Neural cell (in vitro differentiated cells): ENCODE measurements around the gene NUDT4. TPM values are rescaled to one million over a fixed set of nuclear protein-coding genes. Genes with fewer than 3 reads are reported as not detected.

Experiments
- H2AFZ ChIP-seq: fragments of 200-600, 300-800 bp; sonication (generic), shearing (Covaris generic); 2 replicates; pipeline ENCODE4 v1.6.0; 2014; ENCODE audit warnings: low read depth, mild to moderate bottlenecking, antibody characterized with exemption, low read length, moderate library complexity
- H3F3A ChIP-seq: fragments of 200-600 bp; shearing (Covaris generic); 2 replicates; pipeline ENCODE4 v1.6.1; 2016; ENCODE audit warnings: mild to moderate bottlenecking, moderate library complexity, mixed read lengths, antibody characterized with exemption, low read length; ENCODE audit not compliant: insufficient read depth, poor library complexity, severe bottlenecking
- H3K27ac ChIP-seq: fragments of 200-600, 300-800 bp; sonication (generic), shearing (Covaris generic); 2 replicates; pipeline ENCODE4 v1.5.1; 2014; ENCODE audit warnings: mild to moderate bottlenecking, low read length, moderate library complexity
- H3K27me3 ChIP-seq: fragments of 300-800, 200-600 bp; sonication (generic), shearing (Covaris generic); 2 replicates; pipeline ENCODE4 v1.6.0; 2014; ENCODE audit warnings: mild to moderate bottlenecking, low read depth, low read length, moderate library complexity; ENCODE audit not compliant: insufficient read depth
- H3K36me3 ChIP-seq: fragments of 300-800, 200-600 bp; sonication (generic), shearing (Covaris generic); 2 replicates; pipeline ENCODE4 v1.5.1; 2014; ENCODE audit warnings: mild to moderate bottlenecking, antibody characterized with exemption, low read length, moderate library complexity; ENCODE audit not compliant: insufficient read depth
- H3K4me2 ChIP-seq: fragments of 300-800, 200-600 bp; sonication (generic), shearing (Covaris generic); 2 replicates; pipeline ENCODE4 v1.6.0; 2014; ENCODE audit warnings: mild to moderate bottlenecking, low read length
- H3K4me3 ChIP-seq: fragments of 300-800, 200-600 bp; sonication (generic), shearing (Covaris generic); 2 replicates; pipeline ENCODE4 v1.5.1; 2014; ENCODE audit warnings: mild to moderate bottlenecking, low read length, moderate library complexity
- H3K79me2 ChIP-seq: fragments of 200-600 bp; shearing (Covaris generic); replicated peaks from 2 replicates; pipeline ENCODE4 v1.6.0; 2014; ENCODE audit warnings: mild to moderate bottlenecking, low read length, moderate library complexity; ENCODE audit not compliant: insufficient read depth
- H3K9ac ChIP-seq: fragments of 300-800, 200-600 bp; sonication (generic), shearing (Covaris generic); 2 replicates; pipeline ENCODE4 v1.6.1; 2016; ENCODE audit warnings: mild to moderate bottlenecking, low read length, mixed read lengths
- H3K9me2 ChIP-seq: fragments of 200-600 bp; shearing (Covaris generic); 2 replicates; pipeline ENCODE4 v1.6.1; 2016; ENCODE audit warnings: mild to moderate bottlenecking, low read length, mixed read lengths; ENCODE audit not compliant: insufficient read depth
- H3K9me3 ChIP-seq: fragments of 200-600, 300-800 bp; sonication (generic), shearing (Covaris generic); 2 replicates; pipeline ENCODE4 v1.6.1; 2016; ENCODE audit warnings: mild to moderate bottlenecking, mixed run types, low read length, moderate library complexity, mixed read lengths
- H4K20me1 ChIP-seq: fragments of 200-600 bp; shearing (Covaris generic); 2 replicates; pipeline ENCODE4 v1.6.1; 2016; ENCODE audit warnings: mild to moderate bottlenecking, mixed run types; ENCODE audit not compliant: insufficient read depth
- CTCF ChIP-seq: fragments of 450-650 bp; IDR thresholded peaks from 2 replicates; pipeline ENCODE4 v1.5.1; 2014; ENCODE audit warnings: antibody characterized with exemption, mild to moderate bottlenecking, moderate library complexity; ENCODE audit not compliant: poor library complexity, severe bottlenecking
- EP300 ChIP-seq: fragments of 450-650 bp; conservative IDR thresholded peaks from 2 replicates; pipeline ENCODE4 v1.6.1; 2014; ENCODE audit warnings: antibody characterized with exemption, mild to moderate bottlenecking, moderate library complexity; ENCODE audit not compliant: poor library complexity, severe bottlenecking
- EZH2 ChIP-seq: fragments of 200-600, 300-800 bp; shearing (Covaris generic), sonication (generic); IDR thresholded peaks from 2 replicates; pipeline ENCODE4 v1.6.1; 2014; ENCODE audit warnings: antibody characterized with exemption, low read length, borderline replicate concordance, mild to moderate bottlenecking; ENCODE audit not compliant: insufficient read depth, poor library complexity, severe bottlenecking
- MXI1 ChIP-seq: fragments of 450-650 bp; conservative IDR thresholded peaks from 2 replicates; pipeline ENCODE4 v1.6.1; 2014; ENCODE audit warnings: antibody characterized with exemption, mild to moderate bottlenecking; ENCODE audit not compliant: poor library complexity, severe bottlenecking
- POLR2AphosphoS5 ChIP-seq: IDR thresholded peaks from 2 replicates; pipeline ENCODE4 v1.6.1; 2012
- RAD21 ChIP-seq: fragments of 450-650 bp; conservative IDR thresholded peaks from 2 replicates; pipeline ENCODE4 v1.6.1; 2014; ENCODE audit warnings: antibody characterized with exemption, mild to moderate bottlenecking, moderate library complexity
- SMC3 ChIP-seq: fragments of 450-650 bp; conservative IDR thresholded peaks from 2 replicates; pipeline ENCODE4 v1.6.1; 2014; ENCODE audit warnings: antibody characterized with exemption, mild to moderate bottlenecking, moderate library complexity; ENCODE audit not compliant: poor library complexity
- TAF1 ChIP-seq: IDR thresholded peaks from 2 replicates; pipeline ENCODE4 v1.6.1; 2012; ENCODE audit warnings: low read depth
- polyA plus RNA-seq: library from polyadenylated mRNA; depleted of rRNA; stranded (reverse); fragments of >200 nt; gene quantifications from 2 replicates; pipeline ENCODE4 v1.2.3, GENCODE V29; 2014
- TF ChIP-seq, protein P1 (sequence below): IDR thresholded peaks from 2 replicates; pipeline ENCODE4 v1.6.1; 2012; ENCODE audit warnings: borderline replicate concordance

The NUDT4 gene
- polyA plus RNA-seq, 1 donor from 2014 or later: 39.9 TPM

- no peaks in the 10 kb centered on the region for H3K27me3 ChIP-seq
- H3F3A ChIP-seq: no peaks in the 10 kb centered on the region
- H3K9ac ChIP-seq: no peak overlapping the region
- no peak overlapping the region for H3K4me3 ChIP-seq
- no peaks in the 10 kb centered on the region for H3K9me3 ChIP-seq
- no peaks in the 10 kb centered on the region for H3K9me2 ChIP-seq
- H3K79me2 ChIP-seq: no peaks in the 10 kb centered on the region
- H3K4me2 ChIP-seq: no peak overlapping the region
- H2AFZ ChIP-seq: no peak overlapping the region
- no peak overlapping the region for H3K27ac ChIP-seq
- H3K36me3 ChIP-seq: no peaks in the 10 kb centered on the region
- TF ChIP-seq EZH2 (no peak), CTCF (no peak), POLR2AphosphoS5 (no peak), EP300 (no peak), TAF1 (no peak), SMC3 (no peak)
- H4K20me1 ChIP-seq: no peaks in the 10 kb centered on the region
These were observed 11.9 kb upstream of the NUDT4 start for GRCh38 chr12:93365616-93366405.

GRCh38 chr12:93366422-93366821 is 11.3 kb upstream of the NUDT4 start:
- no peak overlapping the region for H3K4me2 ChIP-seq
- H2AFZ ChIP-seq: no peak overlapping the region
- H3K79me2 ChIP-seq: no peaks in the 10 kb centered on the region
- H3K4me3 ChIP-seq: no peak overlapping the region
- H3K36me3 ChIP-seq: no peaks in the 10 kb centered on the region
- H3K27ac ChIP-seq: no peak overlapping the region
- TF ChIP-seq POLR2AphosphoS5: no peak
- no peak for TF ChIP-seq TAF1
- TF ChIP-seq EP300: no peak
- no peaks in the 10 kb centered on the region for H4K20me1 ChIP-seq
- no peaks in the 10 kb centered on the region for H3K9me3 ChIP-seq
- H3K27me3 ChIP-seq: no peaks in the 10 kb centered on the region
- H3F3A ChIP-seq: no peaks in the 10 kb centered on the region
- no peak overlapping the region for H3K9ac ChIP-seq
- no peaks in the 10 kb centered on the region for H3K9me2 ChIP-seq

DNA sequence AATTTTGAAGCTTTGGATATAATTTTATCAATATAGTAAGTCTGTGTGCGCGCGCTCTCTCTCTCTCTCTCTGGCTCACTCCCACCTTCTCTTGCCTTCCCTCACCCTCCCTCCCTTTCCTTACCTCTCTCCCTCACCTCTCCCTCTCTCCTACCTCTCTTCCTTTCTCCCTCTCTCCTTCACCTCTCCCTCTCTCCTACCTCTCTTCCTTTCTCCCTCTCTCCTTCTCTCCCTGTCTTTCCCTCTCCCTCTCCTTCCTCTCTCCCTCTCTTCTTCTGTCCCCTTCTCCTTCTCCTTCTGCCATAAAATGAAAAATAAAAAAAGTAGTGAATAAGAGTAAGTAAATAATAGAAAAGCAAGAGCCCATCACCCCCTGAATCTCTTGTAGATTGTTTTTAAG is 9.0 kb upstream of the NUDT4 start:
- no peak for TF ChIP-seq TAF1
- TF ChIP-seq EZH2: no peak
- TF ChIP-seq POLR2AphosphoS5: no peak
- no peak for TF ChIP-seq RAD21
- no peak for TF ChIP-seq SMC3
- no peak for TF ChIP-seq EP300
- no peak for TF ChIP-seq CTCF
- TF ChIP-seq, protein P1, sequence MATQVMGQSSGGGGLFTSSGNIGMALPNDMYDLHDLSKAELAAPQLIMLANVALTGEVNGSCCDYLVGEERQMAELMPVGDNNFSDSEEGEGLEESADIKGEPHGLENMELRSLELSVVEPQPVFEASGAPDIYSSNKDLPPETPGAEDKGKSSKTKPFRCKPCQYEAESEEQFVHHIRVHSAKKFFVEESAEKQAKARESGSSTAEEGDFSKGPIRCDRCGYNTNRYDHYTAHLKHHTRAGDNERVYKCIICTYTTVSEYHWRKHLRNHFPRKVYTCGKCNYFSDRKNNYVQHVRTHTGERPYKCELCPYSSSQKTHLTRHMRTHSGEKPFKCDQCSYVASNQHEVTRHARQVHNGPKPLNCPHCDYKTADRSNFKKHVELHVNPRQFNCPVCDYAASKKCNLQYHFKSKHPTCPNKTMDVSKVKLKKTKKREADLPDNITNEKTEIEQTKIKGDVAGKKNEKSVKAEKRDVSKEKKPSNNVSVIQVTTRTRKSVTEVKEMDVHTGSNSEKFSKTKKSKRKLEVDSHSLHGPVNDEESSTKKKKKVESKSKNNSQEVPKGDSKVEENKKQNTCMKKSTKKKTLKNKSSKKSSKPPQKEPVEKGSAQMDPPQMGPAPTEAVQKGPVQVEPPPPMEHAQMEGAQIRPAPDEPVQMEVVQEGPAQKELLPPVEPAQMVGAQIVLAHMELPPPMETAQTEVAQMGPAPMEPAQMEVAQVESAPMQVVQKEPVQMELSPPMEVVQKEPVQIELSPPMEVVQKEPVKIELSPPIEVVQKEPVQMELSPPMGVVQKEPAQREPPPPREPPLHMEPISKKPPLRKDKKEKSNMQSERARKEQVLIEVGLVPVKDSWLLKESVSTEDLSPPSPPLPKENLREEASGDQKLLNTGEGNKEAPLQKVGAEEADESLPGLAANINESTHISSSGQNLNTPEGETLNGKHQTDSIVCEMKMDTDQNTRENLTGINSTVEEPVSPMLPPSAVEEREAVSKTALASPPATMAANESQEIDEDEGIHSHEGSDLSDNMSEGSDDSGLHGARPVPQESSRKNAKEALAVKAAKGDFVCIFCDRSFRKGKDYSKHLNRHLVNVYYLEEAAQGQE: no peak
- no peak for TF ChIP-seq MXI1
- H3K4me2 ChIP-seq: no peak overlapping the region
- H2AFZ ChIP-seq: no peak overlapping the region
- H3K4me3 ChIP-seq: no peak overlapping the region
- no peaks in the 10 kb centered on the region for H3K27me3 ChIP-seq
- no peaks in the 10 kb centered on the region for H3K36me3 ChIP-seq
- H4K20me1 ChIP-seq: no peaks in the 10 kb centered on the region
- no peak overlapping the region for H3K9ac ChIP-seq
- H3K9me2 ChIP-seq: no peaks in the 10 kb centered on the region
- no peaks in the 10 kb centered on the region for H3F3A ChIP-seq
- no peaks in the 10 kb centered on the region for H3K79me2 ChIP-seq
- no peaks in the 10 kb centered on the region for H3K9me3 ChIP-seq
- H3K27ac ChIP-seq: no peak overlapping the region
